HG02588 (cell line): Measurements from ENCODE around the gene ZNF415.
"Not testable (repeated sequence)": the region's sequence is repeated elsewhere in the genome, so short reads cannot be mapped to it uniquely, and the experiment has no call there.

ENCODE experiments used
- ATAC-seq: cut with Tn5 transposase; IDR thresholded peaks from one replicate; pipeline ENCODE4 v1.9.1; 2021; ENCODE audit warnings: mild to moderate bottlenecking, moderate library complexity; ENCODE audit not compliant: unreplicated experiment

The ZNF415 gene

GRCh38 chr19:53132141-53132991, at the start of gene ZNF415:
Gene ZNF415, minus strand, starts transcription at chr19:53132910. Its CDS starts 10,234 bp downstream, at chr19:53122676.
- no peak for ATAC-seq

- no peak for ATAC-seq
Measured at GRCh38 chr19:53182202-53182601, 49.5 kb upstream of the ZNF415 start.

- no peak for ATAC-seq
Measured at GRCh38 chr19:53177986-53178385, 45.3 kb upstream of the ZNF415 start.

GRCh38 chr19:53172889-53173288, 40.2 kb upstream of the ZNF415 start:
- no peak for ATAC-seq

GRCh38 chr19:53165691-53166091, 33.0 kb upstream of the ZNF415 start:
- no peak for ATAC-seq

GRCh38 chr19:53161123-53161522, 28.4 kb upstream of the ZNF415 start:
- no peak for ATAC-seq

GRCh38 chr19:53160350-53160749, 27.6 kb upstream of the ZNF415 start:
- no peak for ATAC-seq

GRCh38 chr19:53158119-53158656, 25.5 kb upstream of the ZNF415 start:
- ATAC-seq, result no peak

GRCh38 chr19:53157626-53158025, 24.9 kb upstream of the ZNF415 start:
- ATAC-seq, result no peak

- no peak for ATAC-seq
Measured at GRCh38 chr19:53156850-53157249, 24.1 kb upstream of the ZNF415 start.

GRCh38 chr19:53147645-53148044, 14.9 kb upstream of the ZNF415 start:
- no peak for ATAC-seq

- ATAC-seq, result no peak
Measured at GRCh38 chr19:53140351-53140750, 7.6 kb upstream of the ZNF415 start.

GRCh38 chr19:53136432-53136831, 3.7 kb upstream of the ZNF415 start:
- no peak for ATAC-seq

GRCh38 chr19:53131727-53132126, 983 bp downstream of the ZNF415 start:
- ATAC-seq, result no peak

GRCh38 chr19:53131085-53131590, 1.6 kb downstream of the ZNF415 start:
- no peak for ATAC-seq

GRCh38 chr19:53130506-53130905, 2.2 kb downstream of the ZNF415 start:
- no peak for ATAC-seq

- not testable (repeated sequence) for ATAC-seq
Measured at GRCh38 chr19:53126733-53127526, 5.8 kb downstream of the ZNF415 start.

- no peak for ATAC-seq
Measured at GRCh38 chr19:53123400-53123799, 9.3 kb downstream of the ZNF415 start.

GRCh38 chr19:53112286-53112685, 20.4 kb downstream of the ZNF415 start:
- ATAC-seq, result no peak

GRCh38 chr19:53109527-53109926, 23.2 kb downstream of the ZNF415 start:
- no peak for ATAC-seq
